ENCODE results near the gene KCND3. TPM values are rescaled to one million over a fixed set of nuclear protein-coding genes. Genes with fewer than 3 reads are reported as not detected.

The KCND3 gene
- total and polyA plus RNA-seq, 2 donors (not counting 3 experiments of a cell fraction or from before 2014, with no cell fraction given): 0.03 TPM; not detected in 1

- no peaks in the 10 kb centered on the region for H4K20me1 ChIP-seq (replicated peaks; ENCODE audit: control insufficient read depth, extremely low read depth, insufficient read depth, low read length)
- intact Hi-C loops (cut with micrococcal nuclease): no loop called here
- dilution Hi-C loops (cut with MboI; ENCODE audit: extremely low pct_ligation_motif_present, low sequenced_read_pairs): no loop called here
- BruUV-seq (replicated peaks): no TSS peak
- no peak overlapping the region for H3K9ac ChIP-seq (replicated peaks; ENCODE audit: extremely low read depth, insufficient read depth, low read length)
- no peaks in the 10 kb centered on the region for H3K4me1 ChIP-seq (ENCODE audit: control insufficient read depth, extremely low read depth, insufficient read depth, low read length)
- H3K79me2 ChIP-seq (ENCODE audit: control insufficient read depth, insufficient read depth, low read length): no peaks in the 10 kb centered on the region
- no peak for TF ChIP-seq POLR2A (IDR thresholded peaks at IDR 0.05; ENCODE audit: low read depth, low read length)
- TF ChIP-seq, protein P1, sequence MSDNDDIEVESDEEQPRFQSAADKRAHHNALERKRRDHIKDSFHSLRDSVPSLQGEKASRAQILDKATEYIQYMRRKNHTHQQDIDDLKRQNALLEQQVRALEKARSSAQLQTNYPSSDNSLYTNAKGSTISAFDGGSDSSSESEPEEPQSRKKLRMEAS (IDR thresholded peaks at IDR 0.05; ENCODE audit: insufficient read depth, insufficient read length): no peak
- no peak for TF ChIP-seq POLR2AphosphoS5 (IDR thresholded peaks at IDR 0.05; ENCODE audit: insufficient read depth, low read depth, low read length)
- no peak for TF ChIP-seq MYC (IDR thresholded peaks at IDR 0.05; ENCODE audit: low read depth, low read length)
- TF ChIP-seq FOS (IDR thresholded peaks at IDR 0.05; ENCODE audit: borderline replicate concordance, insufficient read depth, low read length): no peak
- TF ChIP-seq EZH2 (IDR thresholded peaks at IDR 0.05; ENCODE audit: borderline replicate concordance, low read depth, low read length, severe bottlenecking): no peak
- TF ChIP-seq GATA2 (IDR thresholded peaks at IDR 0.05; ENCODE audit: insufficient read depth, insufficient read length, low read depth, low read length): no peak
- TF ChIP-seq, protein P2, sequence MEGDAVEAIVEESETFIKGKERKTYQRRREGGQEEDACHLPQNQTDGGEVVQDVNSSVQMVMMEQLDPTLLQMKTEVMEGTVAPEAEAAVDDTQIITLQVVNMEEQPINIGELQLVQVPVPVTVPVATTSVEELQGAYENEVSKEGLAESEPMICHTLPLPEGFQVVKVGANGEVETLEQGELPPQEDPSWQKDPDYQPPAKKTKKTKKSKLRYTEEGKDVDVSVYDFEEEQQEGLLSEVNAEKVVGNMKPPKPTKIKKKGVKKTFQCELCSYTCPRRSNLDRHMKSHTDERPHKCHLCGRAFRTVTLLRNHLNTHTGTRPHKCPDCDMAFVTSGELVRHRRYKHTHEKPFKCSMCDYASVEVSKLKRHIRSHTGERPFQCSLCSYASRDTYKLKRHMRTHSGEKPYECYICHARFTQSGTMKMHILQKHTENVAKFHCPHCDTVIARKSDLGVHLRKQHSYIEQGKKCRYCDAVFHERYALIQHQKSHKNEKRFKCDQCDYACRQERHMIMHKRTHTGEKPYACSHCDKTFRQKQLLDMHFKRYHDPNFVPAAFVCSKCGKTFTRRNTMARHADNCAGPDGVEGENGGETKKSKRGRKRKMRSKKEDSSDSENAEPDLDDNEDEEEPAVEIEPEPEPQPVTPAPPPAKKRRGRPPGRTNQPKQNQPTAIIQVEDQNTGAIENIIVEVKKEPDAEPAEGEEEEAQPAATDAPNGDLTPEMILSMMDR (IDR thresholded peaks at IDR 0.05; ENCODE audit: extremely low read depth in 1 of 2, insufficient read depth in 1 of 2, low read depth in 1 of 2, low read length in 2 of 2): no peak
- no peak for TF ChIP-seq JUN (IDR thresholded peaks at IDR 0.05; ENCODE audit: borderline replicate concordance, insufficient read depth, insufficient read length, low read depth)
- H3K4me3 ChIP-seq (replicated peaks in 1 of 3; ENCODE audit: insufficient read depth in 1 of 3, low read depth in 1 of 3, low read length in 3 of 3): no peak overlapping the region
- no peaks in the 10 kb centered on the region for H3K27me3 ChIP-seq (ENCODE audit: control insufficient read depth in 2 of 2, insufficient read depth in 2 of 2, low read length in 2 of 2)
- ChIA-PET CTCF (no interaction called here), POLR2A (no interaction called here)
- FAIRE-seq (no peak), DNase-seq (ENCODE audit: low read depth, low spot score) (no peak)
- no peaks in the 10 kb centered on the region for H3K36me3 ChIP-seq (ENCODE audit: control insufficient read depth in 2 of 2, extremely low read depth in 1 of 2, insufficient read depth in 2 of 2, low read length in 2 of 2)
- H3K27ac ChIP-seq (ENCODE audit: insufficient read depth, low read depth, low read length): no peak overlapping the region
- no peak overlapping the region for H2AFZ ChIP-seq (ENCODE audit: low read depth, low read length)
- H3K4me2 ChIP-seq (ENCODE audit: insufficient read depth, low read length): no peak overlapping the region
- H3K9me1 ChIP-seq (replicated peaks; ENCODE audit: control insufficient read depth, extremely low read depth, insufficient read depth, low read length): no peaks in the 10 kb centered on the region
- no peaks in the 10 kb centered on the region for H3K9me3 ChIP-seq (replicated peaks; ENCODE audit: control insufficient read depth, insufficient read depth, low read length)
Measured at GRCh38 chr1:111928531-111928930, 60.9 kb downstream of the KCND3 start.

Data from endothelial cell of umbilical vein (primary cell).